ENCODE results near the gene SIRT7. TPM values are rescaled to one million over a fixed set of nuclear protein-coding genes. Genes with fewer than 3 reads are reported as not detected.

Gene SIRT7
- total RNA-seq, 1 donor from 2014 or later = 30.2 TPM

DNA sequence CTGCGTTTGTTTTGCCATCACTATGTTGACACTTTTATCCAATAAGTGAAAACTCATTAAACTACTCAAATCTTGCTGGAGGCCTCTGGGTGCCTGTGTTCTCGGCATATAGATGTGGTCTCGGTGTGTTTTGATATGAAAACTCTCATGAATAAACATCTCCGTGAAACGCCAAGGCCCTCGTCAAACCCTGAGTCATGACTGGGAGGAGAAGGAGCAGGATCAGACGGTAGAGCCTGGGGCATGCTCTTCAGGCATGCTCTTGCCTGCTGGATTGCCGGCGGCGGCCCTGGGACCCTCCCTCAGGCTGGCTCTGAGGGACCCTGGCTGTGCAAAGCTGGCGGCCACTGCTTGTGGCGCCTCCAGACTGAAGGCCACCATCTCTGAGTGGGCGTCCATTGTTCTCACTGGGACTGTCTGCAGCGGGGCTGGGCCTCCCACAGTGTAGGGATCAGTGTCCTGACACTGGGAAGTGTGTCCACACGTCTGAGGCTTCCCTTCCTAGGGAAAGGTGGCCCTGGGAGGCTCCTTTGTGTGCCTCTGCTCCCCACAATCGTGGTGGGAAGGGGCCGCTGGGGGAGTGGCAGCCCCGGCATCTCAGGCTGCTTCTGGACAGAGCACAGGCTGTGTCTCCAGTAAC, 17.7 kb downstream of the SIRT7 start:
- H3K4me1 Mint-ChIP-seq (ENCODE audit: low read depth, unreplicated experiment) = peaks cover 12% of the 10 kb centered on the region
- H3K9me3 ChIP-seq (ENCODE audit: insufficient read depth, low read depth, low read length) = no peaks in the 10 kb centered on the region
- no peak overlapping the region for H2AFZ ChIP-seq (ENCODE audit: low read depth, low read length)
- FAIRE-seq (no peak), DNase-seq (ENCODE audit: low read depth) (no peak)
- H3K27ac ChIP-seq (ENCODE audit: low read depth, low read length) = no peak overlapping the region
- no peaks in the 10 kb centered on the region for H3K27me3 Mint-ChIP-seq (ENCODE audit: low read depth, unreplicated experiment)
- H3K9me3 Mint-ChIP-seq (ENCODE audit: unreplicated experiment) = no peaks in the 10 kb centered on the region
- H3K79me2 ChIP-seq (ENCODE audit: insufficient read depth, low read length) = peaks cover 14% of the 10 kb centered on the region
- peaks cover 11% of the 10 kb centered on the region for H3K36me3 Mint-ChIP-seq (ENCODE audit: low read depth, unreplicated experiment)
- H3K27me3 ChIP-seq (ENCODE audit: insufficient read depth, low read length) = no peaks in the 10 kb centered on the region
- H3K4me1 ChIP-seq (ENCODE audit: insufficient read depth, low read length) = peaks cover 32% of the 10 kb centered on the region
- peaks cover 4% of the 10 kb centered on the region for H3K36me3 ChIP-seq (ENCODE audit: insufficient read depth, low read length)
- H3K4me3 Mint-ChIP-seq (ENCODE audit: unreplicated experiment) = no peak overlapping the region
- no peak overlapping the region for H3K4me2 ChIP-seq (ENCODE audit: low read length)
- H3K4me3 ChIP-seq (ENCODE audit: insufficient read depth, low read depth, low read length) = no peak overlapping the region
- peaks cover 22% of the 10 kb centered on the region for H4K20me1 ChIP-seq (ENCODE audit: insufficient read depth, low read length)
- H3K9ac ChIP-seq (ENCODE audit: low read length) = no peak overlapping the region
- H3K27ac Mint-ChIP-seq (ENCODE audit: unreplicated experiment) = peak overlapping the region; percentile 58
- TF ChIP-seq CTCF (IDR thresholded peaks at IDR 0.05; ENCODE audit: insufficient read depth, low read depth, low read length) = no peak
- TF ChIP-seq EZH2 (IDR thresholded peaks at IDR 0.05; ENCODE audit: insufficient read depth, low read length) = no peak

DNA sequence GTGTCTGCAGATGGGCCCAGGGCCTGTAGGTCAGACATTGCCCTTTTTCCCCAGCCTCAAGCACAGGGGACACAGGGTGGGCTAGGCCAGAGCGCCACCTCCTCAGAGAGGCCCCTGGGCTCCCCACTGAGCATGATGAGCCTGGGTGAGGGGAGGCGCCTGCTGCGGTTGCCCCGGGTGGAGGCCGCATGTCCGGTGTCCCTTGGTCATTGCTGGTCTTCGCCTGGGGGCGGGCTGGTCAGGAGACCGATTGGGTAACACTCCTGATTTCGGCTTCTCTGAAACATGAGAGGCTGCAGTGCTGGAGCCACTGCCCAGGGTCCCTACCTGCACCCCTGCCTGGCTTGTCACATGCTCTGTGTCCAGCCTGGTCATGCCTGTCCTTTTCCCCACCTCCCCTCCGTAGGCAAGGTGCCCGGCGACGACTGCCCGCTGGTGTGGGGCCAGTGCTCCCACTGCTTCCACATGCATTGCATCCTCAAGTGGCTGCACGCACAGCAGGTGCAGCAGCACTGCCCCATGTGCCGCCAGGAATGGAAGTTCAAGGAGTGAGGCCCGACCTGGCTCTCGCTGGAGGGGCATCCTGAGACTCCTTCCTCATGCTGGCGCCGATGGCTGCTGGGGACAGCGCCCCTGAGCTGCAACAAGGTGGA, 18.3 kb downstream of the SIRT7 start:
- Histone ChIP-seq H2AFZ (ENCODE audit: low read depth, low read length) (no peak overlapping the region), H3K36me3 (ENCODE audit: insufficient read depth, low read length) (peaks cover 4% of the 10 kb centered on the region), H3K9me3 (ENCODE audit: insufficient read depth, low read depth, low read length) (no peaks in the 10 kb centered on the region), H3K9ac (ENCODE audit: low read length) (peak overlapping the region; percentile 81), H3K79me2 (ENCODE audit: insufficient read depth, low read length) (peaks cover 15% of the 10 kb centered on the region), H3K27ac (ENCODE audit: low read depth, low read length) (peak overlapping the region; percentile 95), H3K4me2 (ENCODE audit: low read length) (peak overlapping the region; percentile 70), H3K4me3 (ENCODE audit: insufficient read depth, low read depth, low read length) (no peak overlapping the region), H3K27me3 (ENCODE audit: insufficient read depth, low read length) (no peaks in the 10 kb centered on the region), H3K4me1 (ENCODE audit: insufficient read depth, low read length) (peaks cover 32% of the 10 kb centered on the region), H4K20me1 (ENCODE audit: insufficient read depth, low read length) (peaks cover 22% of the 10 kb centered on the region)
- Mint-ChIP-seq H3K4me1 (ENCODE audit: low read depth, unreplicated experiment) (peaks cover 12% of the 10 kb centered on the region), H3K27me3 (ENCODE audit: low read depth, unreplicated experiment) (no peaks in the 10 kb centered on the region), H3K4me3 (ENCODE audit: unreplicated experiment) (peak overlapping the region; percentile 14), H3K27ac (ENCODE audit: unreplicated experiment) (peak overlapping the region; percentile 58), H3K36me3 (ENCODE audit: low read depth, unreplicated experiment) (peaks cover 13% of the 10 kb centered on the region), H3K9me3 (ENCODE audit: unreplicated experiment) (no peaks in the 10 kb centered on the region)
- FAIRE-seq (no peak), DNase-seq (ENCODE audit: low read depth) (no peak)
- TF ChIP-seq EZH2 (IDR thresholded peaks at IDR 0.05; ENCODE audit: insufficient read depth, low read length) (no peak), CTCF (IDR thresholded peaks at IDR 0.05; ENCODE audit: insufficient read depth, low read depth, low read length) (no peak)

- Mint-ChIP-seq H3K4me3 (ENCODE audit: unreplicated experiment) (peak overlapping the region; percentile 34), H3K36me3 (ENCODE audit: low read depth, unreplicated experiment) (peaks cover 13% of the 10 kb centered on the region), H3K27me3 (ENCODE audit: low read depth, unreplicated experiment) (no peaks in the 10 kb centered on the region), H3K9me3 (ENCODE audit: unreplicated experiment) (no peaks in the 10 kb centered on the region), H3K27ac (ENCODE audit: unreplicated experiment) (peak overlapping the region; percentile 78), H3K4me1 (ENCODE audit: low read depth, unreplicated experiment) (peaks cover 12% of the 10 kb centered on the region)
- no peak for TF ChIP-seq CTCF (IDR thresholded peaks at IDR 0.05; ENCODE audit: insufficient read depth, low read depth, low read length)
- TF ChIP-seq EZH2 (IDR thresholded peaks at IDR 0.05; ENCODE audit: insufficient read depth, low read length) = no peak
- Histone ChIP-seq H3K4me3 (ENCODE audit: insufficient read depth, low read depth, low read length) (no peak overlapping the region), H3K9ac (ENCODE audit: low read length) (peak overlapping the region; percentile 81), H3K36me3 (ENCODE audit: insufficient read depth, low read length) (peaks cover 4% of the 10 kb centered on the region), H3K9me3 (ENCODE audit: insufficient read depth, low read depth, low read length) (no peaks in the 10 kb centered on the region), H3K27me3 (ENCODE audit: insufficient read depth, low read length) (no peaks in the 10 kb centered on the region), H3K4me2 (ENCODE audit: low read length) (peak overlapping the region; percentile 70), H4K20me1 (ENCODE audit: insufficient read depth, low read length) (peaks cover 22% of the 10 kb centered on the region), H3K27ac (ENCODE audit: low read depth, low read length) (peak overlapping the region; percentile 95), H3K4me1 (ENCODE audit: insufficient read depth, low read length) (peaks cover 32% of the 10 kb centered on the region), H3K79me2 (ENCODE audit: insufficient read depth, low read length) (peaks cover 22% of the 10 kb centered on the region), H2AFZ (ENCODE audit: low read depth, low read length) (no peak overlapping the region)
- DNase-seq (ENCODE audit: low read depth) = no peak
- FAIRE-seq = no peak
Observed at GRCh38 chr17:81898885-81899284, 19.1 kb downstream of the SIRT7 start.
